ENCODE measurements around the gene ACAT2. TPM values are rescaled to one million over a fixed set of nuclear protein-coding genes. Genes with fewer than 3 reads are reported as not detected.

ACAT2 gene
- total RNA-seq, 6 experiments from 2014 or later = 11.2 to 120 (median 52.2) TPM

DNA sequence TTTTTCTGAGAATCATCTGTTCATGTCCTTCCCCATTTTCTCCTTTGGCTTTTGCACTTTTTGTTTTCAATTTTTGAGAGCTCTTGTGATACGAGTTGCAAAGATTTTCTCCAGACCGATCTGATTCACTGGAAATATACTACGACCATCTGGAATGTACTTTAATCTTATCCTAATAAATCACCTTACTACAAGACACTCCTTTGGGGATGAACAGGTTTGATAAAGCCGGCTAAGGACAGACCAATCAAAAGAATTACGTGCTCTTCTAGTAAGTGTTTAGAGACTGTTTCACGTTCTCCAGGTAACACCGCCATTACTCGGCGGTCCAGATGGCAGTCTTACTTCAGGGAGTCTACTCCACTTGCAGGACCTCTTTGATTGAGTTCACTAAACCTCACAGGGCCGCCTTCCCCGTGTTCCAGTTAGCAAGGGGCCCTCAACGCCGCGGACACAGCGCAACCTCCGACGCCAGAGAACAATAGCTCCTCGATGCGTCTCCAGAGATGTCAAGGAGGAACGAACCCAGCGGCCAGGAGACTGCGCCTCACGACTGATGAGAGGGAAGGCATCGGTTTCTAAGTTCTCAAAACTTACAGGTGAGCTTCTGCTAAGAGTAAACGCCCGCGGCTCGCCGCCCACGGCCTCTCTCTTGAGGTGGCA lies 35.5 kb upstream of the ACAT2 start:
- H3K4me1 ChIP-seq = peaks cover 0 to 34% (median 8%) of the 10 kb centered on the region in 4 donors
- intact Hi-C loops (cut with DNase I) = no loop called here
- 1% methylated on average over 17 of the region's 30 CpGs for WGBS (ENCODE audit: insufficient coverage, low coverage, low lambda C conversion rate, missing lambda C conversion rate)

DNA sequence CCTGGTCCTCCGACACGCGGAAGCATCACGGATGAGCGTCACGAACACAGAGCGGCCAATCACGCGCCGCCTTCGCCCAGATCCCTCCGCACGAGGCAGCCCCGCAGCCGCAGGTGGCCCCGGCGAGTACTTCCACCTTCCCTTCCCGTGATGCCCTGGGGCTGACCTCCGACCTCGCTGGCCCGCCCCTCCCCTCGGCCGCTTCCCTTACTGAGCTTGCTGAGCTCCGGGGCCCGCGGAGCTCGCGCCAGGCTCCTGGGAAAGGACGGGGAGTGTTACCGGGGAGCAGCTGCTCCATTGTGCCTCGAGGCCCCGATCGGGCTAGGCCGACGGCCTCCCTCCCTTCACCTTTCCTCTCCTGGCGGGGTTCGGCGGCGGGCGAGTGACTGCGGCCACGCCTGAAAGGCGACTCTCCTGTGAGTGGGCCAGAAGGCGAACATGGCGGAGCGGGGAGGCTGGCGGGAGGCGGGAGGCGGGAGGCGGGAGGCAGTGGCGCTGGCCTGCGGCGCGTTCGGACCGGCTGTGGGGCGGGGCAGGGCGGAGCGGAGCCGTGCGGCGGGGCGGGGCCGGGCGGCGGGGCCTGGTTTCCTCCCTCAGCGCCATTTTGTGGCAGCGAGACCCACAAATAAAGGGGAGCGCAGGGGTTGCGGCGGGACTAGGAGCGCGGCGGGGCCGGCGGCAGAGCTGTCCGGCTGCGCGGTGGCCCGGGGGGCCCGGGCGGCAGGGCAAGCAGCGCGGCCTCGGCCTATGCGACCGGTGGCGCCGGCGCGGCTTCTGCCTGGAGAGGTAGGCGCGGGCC lies 34.7 kb upstream of the ACAT2 start, which contains the start of gene WTAP:
Gene WTAP (plus strand): TSS at position 589 of the 799 bp plus-strand sequence. CDS start 8,760 bp downstream, outside the sequence.
- TF ChIP-seq POLR2A (IDR thresholded peaks at IDR 0.05) = peak; percentile 91
- TF ChIP-seq, protein P1, sequence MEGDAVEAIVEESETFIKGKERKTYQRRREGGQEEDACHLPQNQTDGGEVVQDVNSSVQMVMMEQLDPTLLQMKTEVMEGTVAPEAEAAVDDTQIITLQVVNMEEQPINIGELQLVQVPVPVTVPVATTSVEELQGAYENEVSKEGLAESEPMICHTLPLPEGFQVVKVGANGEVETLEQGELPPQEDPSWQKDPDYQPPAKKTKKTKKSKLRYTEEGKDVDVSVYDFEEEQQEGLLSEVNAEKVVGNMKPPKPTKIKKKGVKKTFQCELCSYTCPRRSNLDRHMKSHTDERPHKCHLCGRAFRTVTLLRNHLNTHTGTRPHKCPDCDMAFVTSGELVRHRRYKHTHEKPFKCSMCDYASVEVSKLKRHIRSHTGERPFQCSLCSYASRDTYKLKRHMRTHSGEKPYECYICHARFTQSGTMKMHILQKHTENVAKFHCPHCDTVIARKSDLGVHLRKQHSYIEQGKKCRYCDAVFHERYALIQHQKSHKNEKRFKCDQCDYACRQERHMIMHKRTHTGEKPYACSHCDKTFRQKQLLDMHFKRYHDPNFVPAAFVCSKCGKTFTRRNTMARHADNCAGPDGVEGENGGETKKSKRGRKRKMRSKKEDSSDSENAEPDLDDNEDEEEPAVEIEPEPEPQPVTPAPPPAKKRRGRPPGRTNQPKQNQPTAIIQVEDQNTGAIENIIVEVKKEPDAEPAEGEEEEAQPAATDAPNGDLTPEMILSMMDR (IDR thresholded peaks at IDR 0.05) = no peak
- Histone ChIP-seq H3K4me1 (peaks cover 0 to 38% (median 8%) of the 10 kb centered on the region in 4 donors), H3K4me3 (peak within 1 kb of the TSS; percentile 76 to 93 (median 92)), H3K27ac (peak within 1 kb of the TSS; percentile 96 to 99 (median 98)), H3K27me3 (no peaks in the 10 kb centered on the region), H3K9me3 (no peaks in the 10 kb centered on the region), H3K36me3 (no peaks in the 10 kb centered on the region)
- intact Hi-C loops (cut with DNase I) = no loop called here
- 0% methylated on average over 12 of the region's 93 CpGs for WGBS (ENCODE audit: insufficient coverage, low coverage, low lambda C conversion rate, missing lambda C conversion rate)
- DNase-seq = peak; percentile 98 to 99 (median 98)
- ATAC-seq = peak; percentile 91 to 97 (median 94)

More for the DNA sequence above, 35.5 kb upstream of the ACAT2 start:
- Histone ChIP-seq H3K4me3 (peak overlapping the region; percentile 76 to 93 (median 92)), H3K27me3 (no peaks in the 10 kb centered on the region), H3K27ac (peak overlapping the region; percentile 96 to 99 (median 98)), H3K36me3 (no peaks in the 10 kb centered on the region), H3K9me3 (no peaks in the 10 kb centered on the region)
- ATAC-seq (peak in 2 of 4 donors; percentile 17 to 27), DNase-seq (no peak)
- TF ChIP-seq POLR2A (IDR thresholded peaks at IDR 0.05) = peak; percentile 77
- TF ChIP-seq, protein P1 (IDR thresholded peaks at IDR 0.05) = no peak

DNA sequence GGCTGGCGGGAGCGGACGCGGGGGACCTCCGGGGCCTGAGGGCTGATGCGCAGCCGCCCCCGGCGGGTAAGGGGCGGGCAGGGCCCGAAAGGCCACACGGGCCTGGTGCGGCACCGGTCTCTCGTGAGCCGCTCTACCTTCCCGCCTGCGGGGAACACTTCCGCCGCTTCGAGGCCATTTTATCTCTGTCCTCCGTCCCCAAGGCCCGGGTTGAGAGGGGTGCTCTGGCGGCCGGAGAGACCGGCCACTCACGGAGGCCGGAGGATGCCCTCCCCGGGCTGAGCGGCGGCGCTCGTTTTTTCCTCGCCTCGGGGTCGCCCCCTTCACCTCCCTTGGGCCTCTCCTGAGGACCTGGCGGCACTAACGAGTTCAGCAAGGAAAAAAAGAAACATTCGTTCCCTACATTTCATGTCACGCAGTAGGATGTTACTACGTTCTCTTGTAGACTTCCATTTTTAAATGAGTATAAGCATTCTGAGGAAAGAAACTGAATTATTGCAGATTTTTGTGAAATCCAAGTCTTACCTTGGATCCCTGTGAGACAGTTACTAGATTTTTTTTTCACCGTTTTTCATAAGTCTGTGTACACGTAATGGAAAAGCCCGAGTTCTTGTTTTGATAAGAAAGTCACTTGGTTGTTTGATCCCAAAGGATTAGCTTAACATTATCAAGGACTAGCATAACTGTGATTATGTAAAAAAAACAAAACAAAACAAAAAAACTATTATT lies 34.0 kb upstream of the ACAT2 start:
- peak overlapping the region; percentile 96 to 99 (median 98) for H3K27ac ChIP-seq
- TF ChIP-seq, protein P1 (IDR thresholded peaks at IDR 0.05) = no peak
- TF ChIP-seq POLR2A (IDR thresholded peaks at IDR 0.05) = no peak
- H3K4me1 ChIP-seq = peaks cover 0 to 38% (median 8%) of the 10 kb centered on the region in 4 donors
- H3K9me3 ChIP-seq = no peaks in the 10 kb centered on the region
- ATAC-seq (peak; percentile 25 to 44 (median 38)), DNase-seq (no peak)
- H3K27me3 ChIP-seq = no peaks in the 10 kb centered on the region
- intact Hi-C loops (cut with DNase I) = no loop called here
- no peaks in the 10 kb centered on the region for H3K36me3 ChIP-seq
- H3K4me3 ChIP-seq = peak overlapping the region; percentile 76 to 93 (median 92)
- WGBS (ENCODE audit: insufficient coverage, low coverage, low lambda C conversion rate, missing lambda C conversion rate) = under 1% methylated on average over 22 of the region's 44 CpGs

DNA sequence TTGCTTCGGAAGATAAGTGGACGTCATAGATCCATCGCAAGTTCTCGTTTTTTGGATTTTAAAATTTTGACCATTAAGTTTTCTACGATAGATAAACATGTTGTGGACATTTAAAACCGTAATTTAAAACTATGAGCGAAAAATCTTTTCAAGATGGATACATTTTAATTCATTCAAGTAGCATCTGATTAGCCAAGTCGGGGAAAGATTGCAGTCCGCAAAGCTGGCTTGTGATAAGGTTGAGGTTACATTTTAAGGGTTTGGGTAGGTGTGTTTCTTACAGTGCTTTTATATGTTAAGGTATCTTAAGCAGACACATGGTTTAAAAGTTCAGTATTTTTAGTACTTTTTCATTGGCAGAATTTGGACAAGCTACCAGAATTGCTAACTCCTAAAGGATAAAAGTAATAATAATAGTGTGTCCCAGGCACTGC lies 33.3 kb upstream of the ACAT2 start:
- no peaks in the 10 kb centered on the region for H3K27me3 ChIP-seq

More for the DNA sequence above, 33.3 kb upstream of the ACAT2 start:
- H3K9me3 ChIP-seq = no peaks in the 10 kb centered on the region
- under 1% methylated on average over 9 of the region's 9 CpGs for WGBS (ENCODE audit: insufficient coverage, low coverage, low lambda C conversion rate, missing lambda C conversion rate)
- intact Hi-C loops (cut with DNase I) = no loop called here
- H3K27ac ChIP-seq = peak overlapping the region; percentile 96 to 99 (median 98)
- TF ChIP-seq, protein P1 (IDR thresholded peaks at IDR 0.05) = no peak
- TF ChIP-seq POLR2A (IDR thresholded peaks at IDR 0.05) = no peak
- no peak for ATAC-seq
- H3K4me3 ChIP-seq = peak overlapping the region; percentile 76 to 93 (median 92)
- H3K4me1 ChIP-seq = peaks cover 0 to 38% (median 8%) of the 10 kb centered on the region in 4 donors
- no peak for DNase-seq
- H3K36me3 ChIP-seq = no peaks in the 10 kb centered on the region
